Neural progenitor cell (in vitro differentiated cells): ENCODE measurements around the gene DDX24. TPM values are rescaled to one million over a fixed set of nuclear protein-coding genes. Genes with fewer than 3 reads are reported as not detected.
A peak's percentile ranks its signal among the peaks of the same experiment; 100 is the strongest.

Experiments
- DNase-seq: peaks from one replicate; pipeline ENCODE4 v3.0.0-alpha.2; 2016; ENCODE audit warnings: low spot score
- H2AFZ ChIP-seq: fragments of 200-600 bp; sonication (generic); replicated peaks from 2 replicates; pipeline ENCODE4 v1.6.1; 2016; ENCODE audit warnings: antibody characterized with exemption
- H3F3A ChIP-seq: fragments of 200-600 bp; sonication (generic); 2 replicates; pipeline ENCODE4 v1.6.1; 2016; ENCODE audit warnings: antibody characterized with exemption, low read depth
- H3K27ac ChIP-seq: fragments of 200-600 bp; sonication (generic); 2 replicates; pipeline ENCODE4 v1.5.1; 2016; ENCODE audit warnings: mild to moderate bottlenecking
- H3K27me3 ChIP-seq: fragments of 200-600 bp; sonication (generic); 2 replicates; pipeline ENCODE4 v1.6.1; 2016; ENCODE audit warnings: mild to moderate bottlenecking, moderate library complexity
- H3K36me3 ChIP-seq: fragments of 200-600 bp; sonication (generic); 2 replicates; pipeline ENCODE4 v1.5.1; 2016
- H3K4me1 ChIP-seq: fragments of 200-600 bp; sonication (generic); 2 replicates; pipeline ENCODE4 v1.6.1; 2016; ENCODE audit warnings: mixed run types
- H3K4me2 ChIP-seq: fragments of 200-600 bp; sonication (generic); 2 replicates; pipeline ENCODE4 v1.6.1; 2016
- H3K4me3 ChIP-seq: fragments of 200-600 bp; sonication (generic); 2 replicates; pipeline ENCODE4 v1.5.1; 2016
- H3K79me2 ChIP-seq: fragments of 200-600 bp; sonication (generic); 2 replicates; pipeline ENCODE4 v1.6.1; 2016; ENCODE audit warnings: low read depth
- H3K9ac ChIP-seq: fragments of 200-600 bp; sonication (generic); 2 replicates; pipeline ENCODE4 v1.6.1; 2016
- H3K9me3 ChIP-seq: fragments of 200-600 bp; sonication (generic); 2 replicates; pipeline ENCODE4 v1.5.1; 2016; ENCODE audit warnings: low read depth
- H4K20me1 ChIP-seq: fragments of 200-600 bp; sonication (generic); 2 replicates; pipeline ENCODE4 v1.6.1; 2016; ENCODE audit warnings: low read depth
- H3K27ac Mint-ChIP-seq: 3 replicates; pipeline ENCODE4 v1.8.0; 2021; ENCODE audit warnings: mixed read lengths
- H3K27me3 Mint-ChIP-seq: 2 replicates; pipeline ENCODE4 v1.8.0; 2022; ENCODE audit warnings: low read depth, mild to moderate bottlenecking, inconsistent platforms, moderate library complexity, mixed read lengths; ENCODE audit not compliant: insufficient read depth
- H3K36me3 Mint-ChIP-seq: 3 replicates; pipeline ENCODE4 v1.8.0; 2021; ENCODE audit warnings: mixed read lengths
- H3K4me1 Mint-ChIP-seq: 3 replicates; pipeline ENCODE4 v1.8.0; 2021; ENCODE audit warnings: mixed read lengths
- H3K4me3 Mint-ChIP-seq: 3 replicates; pipeline ENCODE4 v1.8.0; 2021; ENCODE audit warnings: mild to moderate bottlenecking, moderate library complexity, mixed read lengths
- H3K9me3 Mint-ChIP-seq: 3 replicates; pipeline ENCODE4 v1.8.0; 2020; ENCODE audit warnings: mixed read lengths
- EZH2 ChIP-seq: fragments of 200-600 bp; sonication (generic); IDR thresholded peaks from 2 replicates; pipeline ENCODE4 v1.6.1; 2017; ENCODE audit warnings: antibody characterized with exemption, mild to moderate bottlenecking, moderate library complexity
- EZH2phosphoT487 ChIP-seq: fragments of 200-600 bp; sonication (generic); IDR thresholded peaks from 2 replicates; pipeline ENCODE4 v1.6.1; 2017; ENCODE audit warnings: antibody characterized with exemption
- total RNA-seq: library from RNA; depleted of rRNA; stranded (reverse); fragments of >200 nt; gene quantifications from 2 replicates; pipeline ENCODE4 v1.2.3, GENCODE V29; 2015; ENCODE audit warnings: low replicate concordance
- TF ChIP-seq, protein P1 (sequence below): fragments of 200-600 bp; sonication (generic); IDR thresholded peaks from 2 replicates; pipeline ENCODE4 v1.5.1; 2017; ENCODE audit warnings: antibody characterized with exemption, mild to moderate bottlenecking

Gene DDX24
- total RNA-seq, 1 donor from 2014 or later: 153 TPM

DNA sequence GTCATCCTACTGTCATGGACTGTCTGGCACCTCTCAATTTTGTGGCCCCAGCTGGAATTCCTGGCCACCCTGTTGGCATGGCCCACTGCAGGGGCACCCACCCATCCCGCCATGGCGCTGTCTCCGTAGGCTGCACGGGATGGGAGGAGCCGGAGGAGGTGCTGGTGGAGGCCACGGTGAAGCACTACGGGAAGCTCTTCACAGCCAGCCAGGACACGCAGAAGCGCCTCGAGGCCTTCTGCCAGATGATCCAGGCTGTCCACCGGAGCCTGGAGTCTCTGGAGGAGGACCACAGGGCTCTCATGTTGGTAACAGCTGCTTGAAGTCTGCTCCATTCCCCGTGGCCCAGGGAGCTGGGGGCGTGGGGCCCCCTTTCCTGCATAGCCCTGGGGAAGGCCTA lies 80.0 kb downstream of the DDX24 start:
- no peak overlapping the region for H3K4me3 ChIP-seq
- Mint-ChIP-seq H3K36me3 (peaks cover 2% of the 10 kb centered on the region), H3K4me3 (no peak overlapping the region), H3K9me3 (no peaks in the 10 kb centered on the region), H3K27ac (no peak overlapping the region), H3K27me3 (peaks cover 8% of the 10 kb centered on the region), H3K4me1 (peaks cover 14% of the 10 kb centered on the region)
- no peak overlapping the region for H2AFZ ChIP-seq
- no peak overlapping the region for H3K4me2 ChIP-seq
- no peaks in the 10 kb centered on the region for H3K9me3 ChIP-seq
- H4K20me1 ChIP-seq: no peaks in the 10 kb centered on the region
- DNase-seq: no peak
- no peak overlapping the region for H3K27ac ChIP-seq
- H3K79me2 ChIP-seq: no peaks in the 10 kb centered on the region
- H3K9ac ChIP-seq: no peak overlapping the region
- TF ChIP-seq EZH2phosphoT487 (no peak), EZH2 (no peak)
- TF ChIP-seq, protein P1, sequence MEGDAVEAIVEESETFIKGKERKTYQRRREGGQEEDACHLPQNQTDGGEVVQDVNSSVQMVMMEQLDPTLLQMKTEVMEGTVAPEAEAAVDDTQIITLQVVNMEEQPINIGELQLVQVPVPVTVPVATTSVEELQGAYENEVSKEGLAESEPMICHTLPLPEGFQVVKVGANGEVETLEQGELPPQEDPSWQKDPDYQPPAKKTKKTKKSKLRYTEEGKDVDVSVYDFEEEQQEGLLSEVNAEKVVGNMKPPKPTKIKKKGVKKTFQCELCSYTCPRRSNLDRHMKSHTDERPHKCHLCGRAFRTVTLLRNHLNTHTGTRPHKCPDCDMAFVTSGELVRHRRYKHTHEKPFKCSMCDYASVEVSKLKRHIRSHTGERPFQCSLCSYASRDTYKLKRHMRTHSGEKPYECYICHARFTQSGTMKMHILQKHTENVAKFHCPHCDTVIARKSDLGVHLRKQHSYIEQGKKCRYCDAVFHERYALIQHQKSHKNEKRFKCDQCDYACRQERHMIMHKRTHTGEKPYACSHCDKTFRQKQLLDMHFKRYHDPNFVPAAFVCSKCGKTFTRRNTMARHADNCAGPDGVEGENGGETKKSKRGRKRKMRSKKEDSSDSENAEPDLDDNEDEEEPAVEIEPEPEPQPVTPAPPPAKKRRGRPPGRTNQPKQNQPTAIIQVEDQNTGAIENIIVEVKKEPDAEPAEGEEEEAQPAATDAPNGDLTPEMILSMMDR: no peak
- no peaks in the 10 kb centered on the region for H3F3A ChIP-seq
- peaks cover 9% of the 10 kb centered on the region for H3K27me3 ChIP-seq
- H3K4me1 ChIP-seq: no peaks in the 10 kb centered on the region
- H3K36me3 ChIP-seq: no peaks in the 10 kb centered on the region

DNA sequence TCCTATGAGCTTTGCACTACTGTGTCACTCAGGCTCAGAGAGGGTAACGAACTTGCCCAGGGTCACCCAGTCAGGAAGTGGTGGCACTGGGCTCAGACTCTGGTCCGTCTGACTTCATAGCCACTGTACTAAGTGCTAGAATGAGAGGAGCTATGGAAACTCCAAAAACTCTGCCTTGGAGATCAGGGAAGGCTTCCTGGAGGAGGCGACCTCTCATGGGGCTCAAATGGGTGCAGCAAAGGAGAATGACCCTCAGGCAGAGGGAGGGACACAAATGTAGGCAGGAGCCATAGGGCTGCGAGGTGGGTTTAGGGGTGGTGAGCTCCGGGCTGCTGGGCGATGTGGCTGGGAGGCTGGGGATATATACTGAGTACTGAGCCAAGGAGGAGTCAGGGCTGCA lies 80.7 kb downstream of the DDX24 start:
- no peak for TF ChIP-seq EZH2
- TF ChIP-seq EZH2phosphoT487: no peak
- TF ChIP-seq, protein P1: no peak
- no peak overlapping the region for H3K4me3 Mint-ChIP-seq
- Histone ChIP-seq H3K9me3 (no peaks in the 10 kb centered on the region), H3K27ac (no peak overlapping the region), H3K4me2 (no peak overlapping the region), H3K36me3 (no peaks in the 10 kb centered on the region), H3F3A (no peaks in the 10 kb centered on the region), H3K4me3 (no peak overlapping the region), H4K20me1 (no peaks in the 10 kb centered on the region), H3K4me1 (no peaks in the 10 kb centered on the region), H3K27me3 (peaks cover 9% of the 10 kb centered on the region), H3K9ac (no peak overlapping the region), H2AFZ (no peak overlapping the region), H3K79me2 (no peaks in the 10 kb centered on the region)
- peaks cover 2% of the 10 kb centered on the region for H3K36me3 Mint-ChIP-seq
- H3K27me3 Mint-ChIP-seq: peaks cover 8% of the 10 kb centered on the region
- peak overlapping the region; percentile 57 for H3K27ac Mint-ChIP-seq
- H3K4me1 Mint-ChIP-seq: peaks cover 19% of the 10 kb centered on the region
- no peak for DNase-seq
- no peaks in the 10 kb centered on the region for H3K9me3 Mint-ChIP-seq

DNA sequence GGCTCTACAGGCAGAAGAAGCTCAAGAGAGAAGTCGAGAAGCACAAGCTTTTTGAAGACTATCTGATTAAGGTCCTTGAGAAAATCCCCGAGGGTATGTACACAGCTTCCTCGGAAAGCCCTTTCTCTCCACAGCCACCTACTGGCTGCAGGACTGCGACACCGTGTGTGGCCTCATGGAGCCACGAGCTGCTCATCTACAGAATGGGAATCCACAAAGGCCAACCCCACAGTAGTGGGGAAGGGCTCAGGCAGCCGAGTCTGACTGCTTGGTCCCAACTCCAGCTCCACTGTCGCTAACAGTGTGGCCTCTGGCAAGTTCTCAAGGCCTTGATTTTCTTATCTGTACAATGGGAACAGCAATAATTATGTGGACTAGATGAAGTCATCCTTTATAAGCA lies 81.4 kb downstream of the DDX24 start:
- no peak overlapping the region for H3K4me3 Mint-ChIP-seq
- DNase-seq: no peak
- no peak overlapping the region for H3K27ac ChIP-seq

More for the DNA sequence above, 81.4 kb downstream of the DDX24 start:
- peaks cover 9% of the 10 kb centered on the region for H3K27me3 ChIP-seq
- no peak overlapping the region for H3K9ac ChIP-seq
- H3K9me3 ChIP-seq: no peaks in the 10 kb centered on the region
- no peaks in the 10 kb centered on the region for H3K4me1 ChIP-seq
- no peak overlapping the region for H3K4me3 ChIP-seq
- no peaks in the 10 kb centered on the region for H3K36me3 ChIP-seq
- Mint-ChIP-seq H3K36me3 (peaks cover 2% of the 10 kb centered on the region), H3K27ac (peak overlapping the region; percentile 75), H3K9me3 (no peaks in the 10 kb centered on the region), H3K4me1 (peaks cover 16% of the 10 kb centered on the region), H3K27me3 (peaks cover 5% of the 10 kb centered on the region)
- H4K20me1 ChIP-seq: no peaks in the 10 kb centered on the region
- H3K79me2 ChIP-seq: no peaks in the 10 kb centered on the region
- TF ChIP-seq, protein P1: peak; percentile 4
- TF ChIP-seq EZH2phosphoT487: no peak
- no peaks in the 10 kb centered on the region for H3F3A ChIP-seq
- no peak overlapping the region for H3K4me2 ChIP-seq
- no peak overlapping the region for H2AFZ ChIP-seq
